Karpas-422 (cell line): ENCODE data around the gene NEK6. TPM values are rescaled to one million over a fixed set of nuclear protein-coding genes. Genes with fewer than 3 reads are reported as not detected.

ENCODE experiments used
- DNase-seq: peaks from one replicate; pipeline ENCODE4 v3.0.0-alpha.2; 2015
- H2AFZ ChIP-seq: fragments of 200-600 bp; sonication (generic); 2 replicates; pipeline ENCODE4 v1.6.1; 2014; ENCODE audit warnings: antibody characterized with exemption, low read length, mixed read lengths
- H3K27ac ChIP-seq: fragments of 200-600 bp; sonication (generic); 2 replicates; pipeline ENCODE4 v1.5.1; 2014; ENCODE audit warnings: mild to moderate bottlenecking, low read length, moderate library complexity
- H3K27me3 ChIP-seq: fragments of 200-600 bp; sonication (generic); 2 replicates; pipeline ENCODE4 v1.6.1; 2014; ENCODE audit warnings: low read length, mixed read lengths
- H3K36me3 ChIP-seq: fragments of 200-600 bp; sonication (generic); 2 replicates; pipeline ENCODE4 v1.6.1; 2014; ENCODE audit warnings: low read length, mixed read lengths; ENCODE audit not compliant: insufficient read depth
- H3K4me1 ChIP-seq: fragments of 200-600 bp; sonication (generic); 2 replicates; pipeline ENCODE4 v1.6.1; 2014; ENCODE audit warnings: mild to moderate bottlenecking, low read length, mixed read lengths
- H3K4me2 ChIP-seq: fragments of 200-600 bp; sonication (generic); 2 replicates; pipeline ENCODE4 v1.6.1; 2014; ENCODE audit warnings: low read length, low read depth, mild to moderate bottlenecking; ENCODE audit not compliant: poor library complexity, severe bottlenecking
- H3K4me3 ChIP-seq: fragments of 200-600 bp; sonication (generic); 2 replicates; pipeline ENCODE4 v1.5.1; 2014; ENCODE audit warnings: mild to moderate bottlenecking, antibody characterized with exemption, low read length, mixed read lengths
- H3K79me2 ChIP-seq: fragments of 200-600 bp; sonication (generic); 2 replicates; pipeline ENCODE4 v1.6.1; 2014; ENCODE audit warnings: mild to moderate bottlenecking, low read length, mixed read lengths
- H3K9ac ChIP-seq: fragments of 200-600 bp; sonication (generic); 2 replicates; pipeline ENCODE4 v1.6.0; 2014; ENCODE audit warnings: low read length
- H3K9me2 ChIP-seq: fragments of 200-600 bp; sonication (generic), shearing (Covaris generic); replicated peaks from 2 replicates; pipeline ENCODE4 v1.6.0; 2014; ENCODE audit warnings: mild to moderate bottlenecking, low read length, moderate library complexity; ENCODE audit not compliant: insufficient read depth
- H3K9me3 ChIP-seq: fragments of 300-700, 200-600 bp; sonication (generic); 2 replicates; pipeline ENCODE4 v1.6.1; 2014; ENCODE audit warnings: low read length, mixed read lengths
- H4K20me1 ChIP-seq: fragments of 200-600 bp; sonication (generic); 2 replicates; pipeline ENCODE4 v1.6.1; 2014; ENCODE audit warnings: mild to moderate bottlenecking, antibody characterized with exemption, low read length, low read depth; ENCODE audit not compliant: insufficient read depth
- total RNA-seq: library from RNA; depleted of rRNA; stranded (reverse); fragments of >200 nt; shearing (Covaris generic); gene quantifications from 2 replicates; pipeline ENCODE4 v1.2.3, GENCODE V29; 2014; ENCODE audit warnings: low replicate concordance

The NEK6 gene
- total RNA-seq, 1 experiment from 2014 or later: 77.9 TPM

DNA sequence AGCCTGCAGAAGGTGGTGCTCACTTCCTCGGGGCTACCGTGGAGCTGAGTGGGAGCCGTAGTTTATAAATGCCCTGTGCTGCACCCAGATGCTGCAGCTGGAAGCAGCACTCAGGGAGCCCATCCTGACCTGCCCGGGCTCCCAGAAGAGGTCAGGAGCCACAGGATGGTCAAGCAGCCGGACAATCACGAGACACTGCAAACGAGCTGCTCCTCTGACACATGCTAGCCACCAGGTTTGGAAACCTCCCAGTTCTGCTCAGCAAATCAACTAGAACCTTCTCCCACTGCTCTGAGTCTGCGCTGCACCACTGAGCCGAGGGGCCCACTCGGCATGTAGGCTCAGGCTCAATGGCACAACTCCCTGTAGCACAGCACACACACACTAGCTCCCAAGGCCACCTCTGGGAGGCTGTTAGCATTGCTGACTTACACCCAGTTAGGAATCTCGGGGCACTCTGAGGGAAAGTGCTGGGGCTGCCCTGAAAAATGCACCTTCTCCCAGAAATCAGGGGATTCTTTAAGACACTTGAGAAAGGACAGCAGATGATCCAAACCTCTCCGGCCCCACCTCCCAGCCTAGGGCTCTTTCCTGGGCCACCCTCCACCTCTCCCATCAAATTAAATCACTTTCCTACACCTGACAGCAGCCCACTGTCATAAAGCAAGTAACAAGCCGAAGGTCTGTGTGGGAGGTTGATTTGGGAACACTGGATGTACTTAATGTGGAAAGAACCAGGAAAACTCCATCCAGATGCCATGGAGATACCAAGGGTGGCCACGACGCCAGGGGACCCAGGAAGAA, 98.4 kb downstream of the NEK6 start:
- Histone ChIP-seq H2AFZ (no peak overlapping the region), H3K27ac (no peak overlapping the region), H3K79me2 (peaks cover 21% of the 10 kb centered on the region), H3K9ac (no peak overlapping the region), H4K20me1 (peaks cover 58% of the 10 kb centered on the region), H3K4me2 (no peak overlapping the region), H3K9me2 (no peaks in the 10 kb centered on the region), H3K9me3 (no peaks in the 10 kb centered on the region), H3K36me3 (peaks cover 23% of the 10 kb centered on the region; the same call in 1 of the 2 replicates), H3K4me3 (no peak overlapping the region), H3K4me1 (peaks cover 10% of the 10 kb centered on the region), H3K27me3 (no peaks in the 10 kb centered on the region)
- no peak for DNase-seq

DNA sequence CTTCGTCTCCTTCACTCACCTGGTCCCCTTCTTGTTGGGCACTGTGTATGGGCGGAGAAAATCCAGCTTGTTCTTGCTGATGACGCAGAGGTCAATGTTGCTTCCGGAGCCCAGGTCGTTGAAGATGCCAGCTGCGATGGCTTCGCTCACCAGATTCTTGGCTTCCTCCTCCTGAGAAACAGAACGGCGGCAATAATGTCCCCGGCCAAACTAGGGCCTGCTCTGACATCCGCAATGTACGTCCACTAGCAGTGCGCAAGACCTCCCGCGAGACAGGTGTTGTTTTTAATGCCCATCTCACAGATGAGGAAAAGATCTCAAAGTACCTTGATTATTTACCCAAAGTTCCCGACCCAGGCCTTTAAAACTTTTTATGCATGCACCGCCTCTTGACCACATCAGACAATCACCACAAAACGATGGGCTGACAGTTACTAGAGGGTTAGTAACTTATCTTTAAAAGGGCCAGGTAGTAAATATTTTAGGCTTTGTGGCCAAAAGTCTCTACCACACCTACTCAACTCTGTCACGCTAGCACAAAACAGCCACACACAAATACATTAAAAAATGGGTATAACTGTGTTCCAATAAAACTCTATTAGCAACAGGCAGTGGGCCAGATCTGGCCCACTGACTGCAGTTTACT, 99.1 kb downstream of the NEK6 start:
- Histone ChIP-seq H4K20me1 (peaks cover 64% of the 10 kb centered on the region), H2AFZ (no peak overlapping the region), H3K9me3 (no peaks in the 10 kb centered on the region), H3K4me2 (no peak overlapping the region), H3K27ac (no peak overlapping the region), H3K9me2 (no peaks in the 10 kb centered on the region), H3K27me3 (no peaks in the 10 kb centered on the region), H3K79me2 (peaks cover 26% of the 10 kb centered on the region), H3K36me3 (peaks cover 15% of the 10 kb centered on the region; the same call in 1 of the 2 replicates), H3K4me3 (no peak overlapping the region), H3K4me1 (peaks cover 10% of the 10 kb centered on the region), H3K9ac (no peak overlapping the region)
- DNase-seq: no peak

DNA sequence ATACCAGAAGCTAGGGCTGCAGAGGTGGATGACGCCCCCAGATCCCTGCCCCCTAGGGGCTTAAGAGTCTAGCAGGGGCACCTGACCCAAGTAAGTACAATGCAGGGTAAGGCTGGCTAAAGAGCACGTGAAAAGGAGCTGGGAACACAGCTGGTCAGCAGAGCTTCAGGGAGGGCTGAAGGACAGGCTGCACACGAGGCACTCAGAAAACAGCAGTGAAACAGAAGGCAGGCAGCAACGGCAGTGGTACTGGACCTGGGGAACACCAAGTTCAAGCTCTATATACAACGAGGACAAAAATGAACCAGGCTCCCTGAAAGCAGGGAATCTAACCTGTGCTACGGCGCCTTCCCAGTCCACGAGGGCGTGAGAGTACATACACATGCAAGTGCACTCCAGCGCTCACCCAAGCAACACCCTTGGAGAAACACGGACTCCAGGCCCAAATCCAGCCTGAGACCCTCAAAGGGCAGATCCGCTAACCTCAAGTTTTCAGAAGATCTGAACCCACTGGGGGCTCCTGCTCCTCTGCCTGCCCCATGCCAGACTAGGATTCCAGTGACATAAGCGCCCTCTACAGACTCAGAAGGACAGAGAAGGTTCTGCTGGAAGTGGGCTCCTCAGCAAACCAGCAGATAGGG, 100.1 kb downstream of the NEK6 start:
- H3K4me3 ChIP-seq: no peak overlapping the region
- H3K4me2 ChIP-seq: no peak overlapping the region
- H3K4me1 ChIP-seq: peaks cover 10% of the 10 kb centered on the region
- peaks cover 6% of the 10 kb centered on the region; the same call in 1 of the 2 replicates for H3K36me3 ChIP-seq
- H3K27me3 ChIP-seq: no peaks in the 10 kb centered on the region
- no peaks in the 10 kb centered on the region for H3K9me2 ChIP-seq
- no peak overlapping the region for H3K27ac ChIP-seq
- peak; percentile 72 for DNase-seq
- H3K79me2 ChIP-seq: peaks cover 33% of the 10 kb centered on the region
- H2AFZ ChIP-seq: no peak overlapping the region
- H3K9me3 ChIP-seq: no peaks in the 10 kb centered on the region
- no peak overlapping the region for H3K9ac ChIP-seq
- peaks cover 64% of the 10 kb centered on the region for H4K20me1 ChIP-seq

DNA sequence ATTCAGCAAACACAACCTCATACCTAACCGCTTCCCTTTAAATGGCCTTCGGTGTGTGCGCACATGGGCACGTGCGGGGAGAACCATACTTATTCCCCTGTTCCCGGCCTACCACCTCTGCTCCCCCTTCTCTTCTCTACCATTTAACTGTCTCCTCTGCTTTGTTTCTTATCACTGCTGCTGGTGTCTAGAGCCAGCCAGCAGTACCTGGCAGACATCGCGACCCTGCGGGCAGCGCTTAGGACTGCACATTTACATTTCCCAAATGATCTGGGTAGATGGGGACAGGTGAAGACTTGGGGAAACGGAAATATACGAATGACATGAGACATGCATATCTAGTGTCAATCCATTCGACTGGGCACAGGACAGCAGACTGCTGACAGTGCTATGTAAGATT, 100.9 kb downstream of the NEK6 start:
- peaks cover 10% of the 10 kb centered on the region for H3K4me1 ChIP-seq
- H3K36me3 ChIP-seq: peaks cover under 1% of the 10 kb centered on the region; the same call in 1 of the 2 replicates
- peaks cover 41% of the 10 kb centered on the region for H3K79me2 ChIP-seq
- no peaks in the 10 kb centered on the region for H3K27me3 ChIP-seq
- peaks cover 60% of the 10 kb centered on the region for H4K20me1 ChIP-seq
- H3K27ac ChIP-seq: no peak overlapping the region
- no peak overlapping the region for H3K4me3 ChIP-seq
- H3K9me3 ChIP-seq: no peaks in the 10 kb centered on the region
- H3K9me2 ChIP-seq: no peaks in the 10 kb centered on the region
- H3K9ac ChIP-seq: no peak overlapping the region
- no peak overlapping the region for H3K4me2 ChIP-seq
- H2AFZ ChIP-seq: no peak overlapping the region
- no peak for DNase-seq

DNA sequence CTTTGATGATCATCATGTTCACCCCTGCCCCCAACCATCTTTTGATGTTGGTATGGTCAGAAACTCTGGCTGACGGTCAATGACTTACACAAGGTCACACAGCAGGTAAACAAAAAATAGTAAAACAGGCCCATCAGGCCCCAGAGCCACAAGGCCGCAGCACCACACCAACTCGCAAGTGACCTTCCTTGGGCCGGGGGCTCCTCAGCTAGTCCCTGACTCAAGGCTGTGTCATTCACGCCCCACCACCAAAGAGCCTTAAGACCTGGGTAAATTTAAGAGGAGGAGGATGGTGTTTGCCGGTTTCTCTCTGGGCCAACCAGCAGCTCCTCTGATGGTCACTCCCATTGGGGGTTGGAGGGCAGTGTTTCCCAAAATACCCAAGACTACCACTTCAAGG, 101.7 kb downstream of the NEK6 start:
- no peaks in the 10 kb centered on the region for H3K9me2 ChIP-seq
- H3K9ac ChIP-seq: no peak overlapping the region
- no peak overlapping the region for H3K4me3 ChIP-seq
- H3K27me3 ChIP-seq: no peaks in the 10 kb centered on the region
- H3K4me2 ChIP-seq: no peak overlapping the region
- no peaks in the 10 kb centered on the region for H3K36me3 ChIP-seq
- no peaks in the 10 kb centered on the region for H3K9me3 ChIP-seq
- no peak overlapping the region for H3K27ac ChIP-seq
- H4K20me1 ChIP-seq: peaks cover 60% of the 10 kb centered on the region
- peaks cover 10% of the 10 kb centered on the region for H3K4me1 ChIP-seq
- peaks cover 44% of the 10 kb centered on the region for H3K79me2 ChIP-seq
- DNase-seq: no peak
- H2AFZ ChIP-seq: no peak overlapping the region

DNA sequence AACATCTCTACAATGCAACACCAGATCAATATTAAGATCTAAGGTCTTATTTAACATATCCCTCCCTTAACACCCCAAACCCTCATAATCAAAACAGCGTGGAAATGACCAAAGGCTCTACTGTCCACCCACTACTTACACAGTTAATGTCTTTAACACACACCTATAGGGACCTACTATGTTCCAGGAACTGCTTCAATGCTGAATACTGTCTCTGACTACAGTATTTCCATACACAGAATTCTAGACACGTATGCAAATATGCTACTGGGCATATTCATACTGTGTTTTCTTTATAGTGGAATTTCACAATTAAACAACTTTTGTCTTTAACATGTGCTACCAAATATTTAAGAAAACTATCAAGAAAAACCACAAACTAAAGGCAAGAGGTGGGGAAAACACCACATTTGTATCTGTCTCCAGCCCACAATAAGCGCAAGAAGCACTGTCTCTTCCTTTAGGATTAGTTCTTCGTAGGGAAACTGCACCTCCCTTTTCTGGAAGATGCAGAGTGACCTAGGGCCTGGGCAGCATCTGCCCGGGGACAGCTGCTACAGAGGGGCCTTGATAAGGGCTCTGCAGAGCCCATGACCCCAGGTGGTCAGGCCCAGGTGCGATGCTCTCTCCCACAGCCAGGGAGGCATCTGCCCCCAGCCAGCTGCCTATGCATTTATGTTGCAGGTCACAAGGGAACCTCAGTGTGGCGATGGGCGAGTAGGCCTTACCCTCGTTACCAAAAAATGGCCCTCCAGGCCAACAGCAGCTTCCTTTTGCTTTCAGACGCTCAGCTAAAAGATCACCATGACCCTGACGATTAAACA, 102.3 kb downstream of the NEK6 start:
- H3K36me3 ChIP-seq: no peaks in the 10 kb centered on the region
- H3K27ac ChIP-seq: no peak overlapping the region
- no peak overlapping the region for H2AFZ ChIP-seq
- no peak overlapping the region for H3K9ac ChIP-seq
- peaks cover 50% of the 10 kb centered on the region for H3K79me2 ChIP-seq
- H4K20me1 ChIP-seq: peaks cover 57% of the 10 kb centered on the region
- no peaks in the 10 kb centered on the region for H3K9me2 ChIP-seq
- no peaks in the 10 kb centered on the region for H3K27me3 ChIP-seq
- no peak overlapping the region for H3K4me2 ChIP-seq
- H3K9me3 ChIP-seq: no peaks in the 10 kb centered on the region
- H3K4me3 ChIP-seq: no peak overlapping the region
- no peak for DNase-seq
- peaks cover 10% of the 10 kb centered on the region for H3K4me1 ChIP-seq

DNA sequence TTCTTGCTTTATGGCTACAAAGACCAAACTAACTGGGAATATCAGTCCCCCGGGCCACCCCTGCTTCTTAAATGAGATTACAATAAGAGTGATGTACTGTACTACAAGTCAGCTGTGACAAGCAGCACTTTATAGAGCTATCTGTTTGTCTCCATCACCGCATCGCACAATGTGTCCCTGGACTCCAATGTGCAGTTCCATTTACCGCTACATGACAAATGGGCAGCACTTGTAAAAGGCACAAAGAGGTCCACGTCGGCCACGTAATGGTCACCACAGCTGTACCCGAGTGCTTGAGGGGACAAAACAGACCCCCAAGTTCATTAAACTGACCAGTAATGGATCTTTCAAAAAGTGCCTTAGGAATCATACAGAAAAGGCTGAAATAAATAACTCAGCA, 103.4 kb downstream of the NEK6 start:
- Histone ChIP-seq H3K4me3 (no peak overlapping the region), H3K27ac (no peak overlapping the region), H3K9me3 (no peaks in the 10 kb centered on the region), H3K4me1 (peaks cover 10% of the 10 kb centered on the region), H4K20me1 (peaks cover 53% of the 10 kb centered on the region), H3K79me2 (peaks cover 53% of the 10 kb centered on the region), H3K9ac (no peak overlapping the region), H3K27me3 (no peaks in the 10 kb centered on the region), H3K36me3 (no peaks in the 10 kb centered on the region), H3K9me2 (no peaks in the 10 kb centered on the region), H2AFZ (no peak overlapping the region), H3K4me2 (no peak overlapping the region)
- peak; percentile 35 for DNase-seq
